Fibroblast of skin of right biceps (primary cell): ENCODE measurements around the gene COPG1.
A peak's percentile ranks its signal among the peaks of the same experiment; 100 is the strongest.
"Not testable (repeated sequence)": the region's sequence is repeated elsewhere in the genome, so short reads cannot be mapped to it uniquely, and the experiment has no call there.

Experiments
- DNase-seq: peaks from one replicate; pipeline ENCODE4 v3.0.0-alpha.2; 2013

The COPG1 gene

GRCh38 chr3:129249284-129250065 lies at the start of gene COPG1:
Gene COPG1 (plus strand): TSS chr3:129249606. CDS start chr3:129249710, 104 bp downstream.
- peak; percentile 89 for DNase-seq

DNA sequence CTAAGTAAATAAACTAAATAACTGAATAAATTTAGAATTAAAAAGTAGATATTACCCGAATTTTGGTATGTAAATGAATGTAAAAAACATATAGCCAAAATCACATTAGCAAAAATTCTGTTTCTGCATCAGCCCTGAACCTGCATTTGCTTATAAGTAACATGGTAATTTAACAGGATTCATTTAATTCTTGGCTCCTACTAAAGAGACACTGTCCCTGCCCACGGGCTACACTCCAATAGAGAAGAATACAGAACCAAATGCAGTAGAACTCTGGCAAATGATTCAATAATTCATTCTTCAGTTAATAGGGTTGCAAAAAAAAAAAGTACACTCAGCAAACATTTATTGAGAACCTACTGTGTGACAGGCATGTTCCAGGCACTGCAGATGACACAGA lies 44.9 kb upstream of the COPG1 start:
- DNase-seq, result no peak

GRCh38 chr3:129205109-129205832 lies 44.1 kb upstream of the COPG1 start:
- no peak for DNase-seq

GRCh38 chr3:129207479-129207878 lies 41.9 kb upstream of the COPG1 start:
- DNase-seq, result no peak

GRCh38 chr3:129211345-129211744 lies 38.1 kb upstream of the COPG1 start:
- no peak for DNase-seq

GRCh38 chr3:129211772-129212171 lies 37.6 kb upstream of the COPG1 start:
- DNase-seq, result peak; percentile 65

DNA sequence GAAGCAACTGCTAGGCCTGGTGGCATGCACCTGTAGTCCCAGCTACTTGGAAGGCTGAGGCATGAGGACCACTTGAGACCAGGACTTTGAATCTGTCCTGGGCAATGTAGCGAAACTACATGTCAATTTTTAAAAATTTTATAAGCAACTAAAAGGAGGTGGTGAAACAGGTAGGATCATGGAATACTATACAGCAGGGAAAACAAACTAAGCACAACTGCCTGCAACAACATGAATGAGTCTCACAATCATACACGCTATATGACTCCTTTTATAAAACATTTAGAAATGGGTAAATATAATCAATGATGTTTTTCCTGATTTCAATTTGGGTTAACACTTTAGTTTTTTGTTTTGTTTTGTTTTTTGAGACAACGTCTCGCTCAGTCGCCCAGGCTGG lies 36.2 kb upstream of the COPG1 start:
- DNase-seq, result no peak

GRCh38 chr3:129218742-129219141 lies 30.7 kb upstream of the COPG1 start:
- no peak for DNase-seq

DNA sequence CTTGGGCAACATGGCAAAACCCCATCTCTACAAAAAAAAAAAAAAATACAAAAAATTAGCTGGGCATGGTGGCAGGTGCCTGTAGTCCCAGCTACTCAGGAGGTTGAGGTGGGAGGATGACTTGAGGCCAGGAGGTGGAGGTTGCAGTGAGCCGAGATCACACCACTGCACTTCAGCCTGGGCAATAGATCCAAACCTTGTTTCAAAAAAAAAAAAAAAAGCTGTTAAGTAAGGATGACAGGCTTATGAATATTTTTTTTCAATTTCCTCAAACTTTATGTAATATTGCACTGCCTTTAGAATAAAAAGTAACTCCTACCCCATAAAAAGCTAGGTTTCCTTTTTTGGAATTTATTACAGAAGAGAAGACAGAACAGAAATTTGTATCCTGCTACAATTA lies 25.0 kb upstream of the COPG1 start:
- DNase-seq, result not testable (repeated sequence)

GRCh38 chr3:129224984-129225393 lies 24.4 kb upstream of the COPG1 start:
- DNase-seq, result peak; percentile 19

DNA sequence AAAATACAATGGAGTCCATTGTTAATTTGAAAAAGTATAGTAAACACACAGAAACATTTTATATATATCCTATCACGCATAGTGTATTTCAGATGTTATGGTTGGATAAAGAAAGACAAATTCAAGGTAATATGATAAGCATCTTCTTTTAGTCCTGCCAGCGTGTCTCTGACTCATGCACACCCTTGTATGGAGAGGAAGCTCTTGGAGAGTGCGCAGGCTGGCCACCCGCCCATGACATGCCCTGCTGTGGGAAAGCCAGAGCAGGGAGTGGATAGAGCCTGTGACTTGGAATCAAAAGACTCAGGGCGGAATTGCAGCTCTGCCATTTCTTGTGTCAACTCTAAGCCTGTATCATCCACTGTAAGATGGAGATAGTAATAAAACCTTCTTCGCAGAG lies 23.0 kb upstream of the COPG1 start:
- peak; percentile 81 for DNase-seq

DNA sequence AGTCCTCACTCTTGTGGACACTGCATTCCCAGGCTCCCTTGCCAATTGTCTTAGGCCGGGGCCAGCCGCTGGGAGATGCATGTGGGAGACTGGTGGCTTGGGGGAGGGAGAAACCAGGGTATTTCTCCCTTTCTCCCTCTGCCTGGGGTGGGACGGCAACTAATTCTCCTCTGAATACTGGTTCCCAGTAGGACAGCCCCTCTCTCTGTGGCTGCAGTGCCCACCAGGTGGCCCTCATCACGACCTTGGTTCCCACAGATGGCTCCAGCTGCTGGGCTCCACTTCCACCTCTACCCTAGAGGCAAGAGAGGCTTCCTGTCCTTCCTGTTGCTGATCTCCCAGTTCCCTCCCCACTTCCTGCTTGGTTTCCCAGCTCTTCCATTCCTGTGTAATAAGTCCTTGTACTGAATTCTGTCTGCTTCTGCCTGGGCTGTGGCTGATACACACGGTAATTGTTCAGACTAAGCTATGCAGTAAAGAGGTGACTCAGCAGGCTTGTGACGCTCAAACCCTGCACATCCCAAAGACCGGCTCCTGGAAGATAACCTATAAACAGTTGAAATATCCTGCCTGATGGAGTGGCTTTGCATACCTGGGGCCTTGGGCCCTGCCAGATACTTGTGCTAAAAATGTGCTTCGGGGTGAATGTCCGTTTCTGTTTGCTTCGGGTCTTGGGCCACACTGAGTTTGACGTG lies 20.4 kb upstream of the COPG1 start:
- peak; percentile 87 for DNase-seq

- peak; percentile 86 for DNase-seq
Measured at GRCh38 chr3:129230311-129231019, 18.9 kb upstream of the COPG1 start.

GRCh38 chr3:129231331-129232119 lies 17.9 kb upstream of the COPG1 start:
- DNase-seq, result no peak

DNA sequence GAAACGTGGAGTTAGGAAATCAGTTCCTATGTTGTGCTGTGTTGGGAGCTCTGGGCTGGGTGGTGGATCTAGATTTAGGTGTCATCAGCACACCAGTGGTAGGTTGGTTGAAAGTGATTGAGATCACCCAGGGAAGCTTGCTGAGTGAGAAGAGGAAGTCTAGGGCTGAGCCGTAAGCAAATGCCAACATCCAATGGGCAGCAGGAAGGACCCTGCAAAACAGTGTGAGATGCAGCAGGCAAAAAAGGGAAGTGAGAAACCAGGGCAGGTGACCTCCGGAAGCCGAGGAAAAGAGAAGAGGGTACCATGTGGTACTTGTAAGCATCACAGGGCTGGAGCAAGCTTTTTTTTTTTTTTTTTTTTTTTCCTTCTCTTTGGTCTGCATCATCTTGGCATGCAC lies 15.9 kb upstream of the COPG1 start:
- no peak for DNase-seq

- DNase-seq, result no peak
Measured at GRCh38 chr3:129234441-129234840, 15.0 kb upstream of the COPG1 start.

- no peak for DNase-seq
Measured at GRCh38 chr3:129235344-129235917, 14.0 kb upstream of the COPG1 start.

GRCh38 chr3:129238945-129239705 lies 10.3 kb upstream of the COPG1 start:
- DNase-seq, result peak; percentile 25

DNA sequence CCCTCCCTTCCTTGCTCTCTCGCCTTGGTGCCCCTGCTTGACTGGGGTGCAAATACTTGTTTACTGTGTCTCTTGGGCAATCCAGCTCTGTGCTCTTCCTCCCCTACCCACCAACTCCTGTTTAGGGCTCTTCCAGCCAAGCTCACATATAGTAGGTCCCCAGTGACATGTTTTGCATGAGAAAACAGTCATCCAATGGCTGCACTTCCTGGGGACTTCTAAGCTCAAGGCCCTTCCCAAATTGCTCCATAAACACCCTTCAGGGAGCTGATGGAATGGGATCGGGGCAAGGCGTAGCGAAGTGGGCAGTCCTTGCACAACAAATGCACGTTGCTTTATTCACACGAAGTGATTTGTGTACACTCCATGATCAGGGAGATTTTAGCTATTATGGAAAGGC lies 9.4 kb upstream of the COPG1 start:
- DNase-seq, result no peak

DNA sequence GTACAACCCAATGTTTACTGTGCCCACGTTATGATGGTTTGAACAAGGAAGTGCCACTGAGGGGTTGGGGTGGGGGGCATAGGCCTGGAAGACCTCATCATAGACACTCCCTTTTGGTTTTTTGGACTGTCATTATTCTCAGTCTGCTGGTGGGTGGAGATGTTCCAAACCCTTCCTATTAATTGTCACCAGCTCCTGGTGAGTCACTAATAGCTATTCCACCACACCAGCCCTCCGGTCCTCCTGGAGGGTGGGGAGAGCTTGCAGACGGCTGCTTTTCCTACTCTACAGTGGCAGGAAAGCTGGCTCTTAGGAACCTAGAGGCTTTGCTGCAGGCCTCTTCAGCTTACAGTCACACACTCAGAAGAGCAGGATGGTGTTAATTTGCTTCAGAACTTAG lies 9.0 kb upstream of the COPG1 start:
- DNase-seq, result peak; percentile 43

- DNase-seq, result no peak
Measured at GRCh38 chr3:129245141-129245540, 4.3 kb upstream of the COPG1 start.
